IPS-18c (cell line): ENCODE measurements around the gene POU2F1.

ENCODE experiments used
- H3K4me3 ChIP-seq: 2 replicates; pipeline ENCODE4 v1.7.0; 2013; ENCODE audit warnings: low read depth, mild to moderate bottlenecking, low read length, moderate library complexity; ENCODE audit not compliant: insufficient read depth
- H3K9me3 ChIP-seq: one replicate; pipeline ENCODE4 v1.6.1; 2013; ENCODE audit warnings: mild to moderate bottlenecking, low read length, moderate library complexity; ENCODE audit not compliant: control insufficient read depth, insufficient read depth

The POU2F1 gene

DNA sequence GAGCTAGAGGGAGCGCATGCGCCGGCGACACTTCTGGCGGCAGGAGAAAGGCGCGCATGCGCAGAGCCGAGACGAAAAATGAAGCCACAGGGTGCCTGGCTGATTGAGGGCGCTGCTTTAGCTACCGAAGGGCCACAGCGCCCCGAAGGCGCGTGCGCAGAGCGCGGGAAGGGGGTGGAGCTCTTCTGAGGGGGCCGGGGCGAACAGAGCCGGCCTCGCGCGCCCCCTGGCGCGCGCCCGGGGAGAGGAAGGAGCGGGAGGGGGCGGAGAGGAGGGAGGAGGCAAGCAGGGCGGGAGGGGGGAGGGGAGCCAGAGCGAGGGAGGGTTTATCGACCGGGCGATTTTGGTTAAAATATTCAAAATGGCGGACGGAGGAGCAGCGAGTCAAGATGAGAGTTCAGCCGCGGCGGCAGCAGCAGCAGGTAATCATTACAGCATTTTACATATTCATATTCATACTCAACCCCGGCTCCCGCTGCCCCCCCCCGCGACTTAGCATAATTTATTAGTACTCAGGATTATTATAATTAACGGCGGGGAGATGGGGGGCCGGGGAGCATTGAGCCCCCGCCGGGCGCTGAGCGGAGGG lies at the start of gene POU2F1:
Gene POU2F1, plus strand, starts transcription at position 350 of the 589 bp plus-strand sequence. Its CDS starts 12 bp downstream, at position 362.
- H3K9me3 ChIP-seq = no peaks in the 10 kb centered on the region
- H3K4me3 ChIP-seq = peak within 1 kb of the TSS; percentile 79

DNA sequence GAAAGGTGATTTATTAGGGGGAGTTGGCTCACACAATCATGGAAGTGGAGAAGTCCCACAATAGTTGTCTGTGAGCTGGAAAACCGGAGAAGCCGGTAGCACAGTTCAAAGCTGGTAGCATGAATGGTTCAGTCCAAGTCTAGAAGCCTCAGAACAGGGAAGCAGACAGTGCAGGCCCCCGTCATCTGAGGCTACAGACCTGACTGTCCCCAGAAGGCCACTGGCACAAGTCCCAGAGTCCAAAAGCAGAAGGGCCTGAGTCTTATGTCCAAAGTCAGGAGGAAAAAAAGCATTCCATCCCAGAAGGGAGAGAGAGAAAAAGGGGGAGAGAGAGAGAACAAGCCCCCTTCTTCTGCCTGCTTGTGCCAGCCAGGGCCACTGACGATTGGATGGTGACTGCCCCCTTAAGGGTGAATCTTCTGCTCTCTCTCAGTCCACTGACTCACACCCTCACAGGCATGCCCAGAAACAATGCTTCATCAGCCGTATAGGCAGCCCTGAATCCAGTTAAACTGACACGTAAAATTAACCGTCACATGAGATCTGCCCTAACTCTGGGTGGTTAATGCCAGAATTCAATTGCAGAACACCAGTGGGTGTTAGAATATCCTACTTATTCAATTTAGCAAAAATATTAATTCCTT lies 49.3 kb upstream of the POU2F1 start:
- no peak overlapping the region for H3K4me3 ChIP-seq
- H3K9me3 ChIP-seq = no peaks in the 10 kb centered on the region

DNA sequence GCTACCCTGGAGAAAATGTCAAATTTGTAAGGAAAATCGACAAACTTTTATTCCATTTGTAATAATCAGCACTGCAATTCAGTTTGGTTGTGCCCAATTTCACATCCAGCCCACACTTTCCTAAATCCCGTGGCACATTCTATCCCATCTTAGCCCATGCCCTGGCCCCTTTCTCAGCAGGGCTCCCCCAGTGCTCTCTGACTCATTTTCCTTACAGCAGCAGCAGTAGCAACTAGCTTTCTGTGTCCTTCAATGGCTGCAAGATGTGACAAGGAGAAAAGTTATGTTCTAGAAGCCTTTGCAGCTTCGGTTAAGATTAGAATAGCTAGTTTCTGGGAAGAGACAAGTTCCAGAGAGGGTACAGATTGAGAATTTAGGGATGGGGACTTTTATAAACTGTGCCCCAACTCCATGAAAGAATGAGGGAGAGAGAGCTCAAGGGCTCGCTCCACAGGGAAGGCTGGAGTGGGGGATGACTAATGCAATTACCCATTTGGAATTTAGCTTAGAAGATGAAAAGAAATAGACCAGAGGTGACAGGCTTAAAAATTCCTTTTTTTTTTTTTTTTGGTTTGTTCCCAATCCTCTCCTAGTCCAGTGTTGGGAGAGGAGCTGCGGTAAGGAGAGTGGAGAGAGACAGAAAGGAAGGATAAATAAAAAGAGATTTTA lies 47.0 kb upstream of the POU2F1 start:
- Histone ChIP-seq H3K4me3 (no peak overlapping the region), H3K9me3 (no peaks in the 10 kb centered on the region)

DNA sequence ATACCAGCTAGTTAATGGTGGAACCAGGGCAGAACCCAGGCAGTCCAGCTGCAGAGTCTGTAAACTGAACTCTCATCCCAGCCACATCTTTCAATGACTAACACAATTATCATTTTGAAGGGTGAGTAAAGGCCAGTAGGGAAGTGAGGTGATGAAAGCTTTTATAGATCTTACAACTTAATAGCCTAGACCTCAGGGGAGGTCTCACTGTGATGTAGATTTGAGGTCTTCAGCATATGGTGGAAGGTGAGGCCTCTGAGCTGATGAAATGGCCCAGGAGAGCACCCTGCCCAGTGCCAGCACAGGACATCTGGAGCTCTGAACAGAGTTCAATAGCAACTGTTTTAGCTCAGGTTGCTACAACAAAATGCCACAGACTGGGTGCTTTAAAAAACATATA lies 44.8 kb upstream of the POU2F1 start:
- Histone ChIP-seq H3K9me3 (no peaks in the 10 kb centered on the region), H3K4me3 (no peak overlapping the region)

DNA sequence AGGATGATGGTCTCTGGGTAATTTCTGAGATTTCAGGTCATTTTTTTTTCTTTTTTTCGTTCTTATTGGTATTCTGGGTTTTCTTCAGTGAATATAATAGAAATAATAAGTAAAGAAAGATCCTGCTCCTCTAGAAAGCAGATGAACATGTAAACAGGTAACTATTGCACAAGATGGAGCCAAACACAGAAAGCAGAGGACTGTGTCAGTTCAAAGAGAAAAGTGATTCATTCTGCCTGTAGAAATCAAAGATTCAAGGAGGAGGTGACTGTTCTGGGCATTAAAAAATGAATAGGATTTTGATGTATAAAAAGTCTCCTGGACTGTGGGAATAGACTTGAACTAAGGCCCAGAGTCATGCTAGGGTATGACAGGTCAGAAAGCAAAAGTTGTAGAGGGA lies 41.9 kb upstream of the POU2F1 start:
- no peak overlapping the region for H3K4me3 ChIP-seq
- H3K9me3 ChIP-seq = no peaks in the 10 kb centered on the region

DNA sequence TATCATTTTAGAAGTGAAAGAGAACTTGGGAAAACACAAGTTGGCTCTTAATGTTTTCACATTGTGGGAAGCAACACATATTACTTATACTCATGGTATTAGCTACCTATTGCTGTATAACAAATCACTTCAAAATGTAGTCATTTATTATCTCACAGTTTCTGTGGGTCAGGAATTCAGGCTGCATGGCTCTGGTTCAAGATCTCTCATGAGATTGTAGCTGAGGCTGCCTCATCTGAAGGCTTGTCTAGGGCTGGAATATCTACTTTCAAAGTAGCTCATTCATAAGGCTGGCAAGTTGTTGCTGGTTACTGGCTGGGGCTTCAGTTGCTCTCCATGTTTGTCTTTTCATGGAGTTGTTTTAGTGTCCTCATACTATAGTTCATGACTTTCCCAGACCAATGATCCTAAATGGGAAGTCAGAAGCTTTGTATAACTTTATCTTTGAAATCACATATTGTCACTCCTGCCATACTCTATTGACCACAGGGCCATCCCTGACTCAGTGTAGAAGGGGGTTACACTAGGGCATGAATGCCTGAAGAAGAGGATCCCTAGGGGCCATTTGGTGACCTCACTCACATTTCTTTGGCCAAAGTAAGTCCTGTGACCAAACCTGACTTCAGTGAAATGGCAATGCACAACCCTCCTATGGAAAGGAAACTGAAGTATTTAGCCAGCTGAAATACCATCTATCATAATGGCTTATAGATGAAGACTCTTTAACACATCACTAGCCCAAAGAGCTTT lies 37.9 kb upstream of the POU2F1 start:
- H3K4me3 ChIP-seq = no peak overlapping the region
- no peaks in the 10 kb centered on the region for H3K9me3 ChIP-seq

DNA sequence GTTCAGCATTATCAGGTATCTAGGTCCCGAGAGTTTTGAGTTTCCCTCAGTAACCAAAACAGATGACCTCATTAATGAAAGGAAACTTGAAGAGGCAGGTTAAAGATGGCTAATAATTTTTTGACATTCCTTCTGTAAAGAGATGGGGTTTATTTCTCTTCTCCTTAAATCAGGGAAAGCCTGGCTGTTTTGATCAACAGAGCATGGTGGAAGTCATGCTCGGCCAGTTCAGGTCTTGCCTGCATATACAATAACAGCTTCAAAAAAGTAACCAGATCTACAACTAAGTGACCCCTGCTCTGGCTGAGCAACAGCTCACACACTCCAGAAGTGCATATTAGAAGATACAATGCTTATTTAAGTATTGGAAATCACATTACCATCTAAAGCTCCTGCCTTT lies 36.6 kb upstream of the POU2F1 start:
- Histone ChIP-seq H3K9me3 (no peaks in the 10 kb centered on the region), H3K4me3 (no peak overlapping the region)

DNA sequence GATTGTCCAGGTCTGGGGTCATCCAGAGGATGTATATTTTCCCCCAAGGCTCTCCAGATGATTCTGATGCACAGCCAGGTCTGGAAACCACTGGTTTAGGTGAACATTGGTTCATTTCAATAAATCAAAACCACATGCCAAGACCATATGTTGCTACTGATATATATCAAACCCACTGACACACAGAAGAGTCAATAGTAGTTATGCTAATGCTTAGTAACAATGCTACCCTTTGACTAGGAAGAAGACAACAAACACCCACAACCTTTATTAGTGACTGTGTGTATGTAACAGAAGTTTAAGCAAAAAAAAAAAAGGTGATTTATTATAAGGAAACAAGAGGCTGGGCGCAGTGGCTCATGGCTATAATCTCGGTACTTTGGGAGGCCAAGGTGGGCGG lies 35.6 kb upstream of the POU2F1 start:
- Histone ChIP-seq H3K9me3 (no peaks in the 10 kb centered on the region), H3K4me3 (no peak overlapping the region)

DNA sequence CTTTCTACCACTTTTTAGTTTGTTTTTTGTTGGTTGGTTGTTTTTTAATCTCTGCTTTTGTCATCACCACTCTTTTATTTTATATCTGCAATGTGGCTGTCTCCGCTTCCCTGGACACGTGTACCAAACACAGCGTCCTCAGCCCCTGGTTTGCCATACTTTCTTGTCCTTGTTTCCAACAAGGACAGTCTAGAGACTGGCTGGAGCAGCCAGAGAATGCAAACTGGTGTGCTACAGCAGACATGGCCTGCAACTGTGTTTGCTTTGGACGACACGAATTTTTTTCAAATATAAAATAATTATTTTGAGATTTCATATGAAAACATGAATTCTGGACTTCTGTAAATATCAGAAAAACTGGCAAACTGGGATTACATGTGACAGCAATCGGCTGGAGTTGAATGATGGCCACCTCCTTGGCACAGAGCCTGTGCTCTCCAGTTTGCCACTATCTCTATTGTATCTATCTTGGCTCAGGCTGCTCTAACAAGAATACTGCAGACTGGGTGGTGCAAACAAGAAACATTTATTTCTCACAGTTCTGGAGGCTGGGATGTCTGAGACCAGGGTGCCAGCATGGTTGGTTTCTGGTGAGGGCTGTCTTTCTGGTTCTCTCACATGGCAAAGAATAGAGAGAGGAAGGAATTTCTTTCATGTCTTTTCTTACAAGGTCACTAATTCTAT lies 34.6 kb upstream of the POU2F1 start:
- H3K9me3 ChIP-seq = no peaks in the 10 kb centered on the region

DNA sequence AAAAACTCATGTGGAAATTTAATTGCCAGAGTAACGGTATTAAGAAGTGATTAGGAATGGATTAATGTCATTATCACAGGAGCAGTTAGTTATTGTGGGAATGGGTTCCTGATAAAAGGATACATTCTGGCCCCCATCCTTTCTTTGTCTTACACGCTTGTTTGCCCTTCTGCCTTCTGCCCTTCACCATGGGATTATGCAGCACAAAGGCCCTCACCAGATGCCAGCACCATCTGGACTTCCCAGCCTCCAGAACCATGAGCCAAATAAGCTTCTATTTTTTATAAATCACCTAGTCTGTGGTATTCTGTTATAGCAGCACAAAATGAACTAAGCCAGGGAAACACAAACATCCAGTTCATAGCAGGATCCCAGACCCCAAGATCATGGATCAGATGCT lies 33.9 kb upstream of the POU2F1 start:
- Histone ChIP-seq H3K9me3 (no peaks in the 10 kb centered on the region), H3K4me3 (no peak overlapping the region)

More for the DNA sequence above, 34.6 kb upstream of the POU2F1 start:
- H3K4me3 ChIP-seq = no peak overlapping the region

DNA sequence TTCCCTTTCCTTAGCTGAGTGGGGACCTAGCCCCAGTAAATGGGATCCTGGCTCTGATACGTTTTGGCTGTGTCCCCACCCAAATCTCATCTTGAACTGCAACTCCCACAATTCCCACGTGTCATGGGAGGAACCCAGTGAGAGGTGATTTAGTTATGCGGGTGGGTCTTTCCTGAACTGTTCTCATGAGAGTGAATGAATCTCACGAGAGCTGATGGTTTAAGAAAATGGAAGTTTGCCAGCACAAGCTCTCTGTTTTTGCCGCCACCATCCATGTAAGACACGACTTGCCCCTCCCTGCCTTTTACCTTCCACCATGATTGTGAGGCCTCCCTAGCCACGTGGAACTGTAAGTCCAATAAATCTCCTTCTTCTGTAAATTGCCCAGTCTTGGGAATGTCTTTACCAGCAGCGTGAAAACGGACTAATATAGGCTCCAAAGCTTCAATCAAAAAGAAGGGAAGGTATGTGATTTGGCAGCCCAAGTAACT lies 29.9 kb upstream of the POU2F1 start:
- Histone ChIP-seq H3K9me3 (no peaks in the 10 kb centered on the region), H3K4me3 (no peak overlapping the region)

DNA sequence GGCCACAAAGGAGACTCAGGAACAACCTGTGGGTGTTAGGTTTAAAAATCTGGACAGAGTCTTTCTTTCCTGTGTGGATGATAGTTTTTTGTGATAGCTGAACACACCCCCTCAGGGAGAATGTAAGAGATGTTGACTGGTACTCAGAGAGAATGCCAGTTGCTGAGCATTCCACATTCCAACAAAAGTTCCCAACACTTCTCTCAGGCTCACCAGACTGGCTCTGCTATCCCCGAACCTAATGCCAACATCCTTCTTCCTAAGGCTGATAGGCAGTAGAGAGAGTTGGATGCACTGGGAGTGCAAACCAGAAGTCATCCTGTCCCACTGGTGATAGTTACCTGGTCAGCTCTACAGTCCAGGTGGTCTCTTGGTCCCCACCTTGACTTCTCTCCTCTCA lies 28.7 kb upstream of the POU2F1 start:
- H3K4me3 ChIP-seq = no peak overlapping the region
- no peaks in the 10 kb centered on the region for H3K9me3 ChIP-seq

DNA sequence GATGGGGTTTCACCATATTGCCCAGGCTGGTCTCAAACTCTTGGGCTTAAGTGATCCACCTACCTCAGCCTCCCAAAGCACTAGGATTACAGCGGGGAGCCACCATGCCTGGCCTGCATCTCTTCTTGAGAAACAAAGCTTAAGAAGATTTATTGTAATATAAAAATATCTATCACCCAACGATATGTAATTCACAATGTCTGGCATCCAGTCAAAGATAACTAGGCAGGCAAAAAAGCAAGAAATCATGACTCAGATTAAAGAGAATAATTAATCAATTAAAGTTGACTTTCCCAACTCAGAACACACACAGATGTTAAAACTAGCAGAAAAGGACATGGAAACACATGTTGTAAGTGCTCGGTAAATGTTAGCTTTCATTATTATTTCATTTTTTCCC lies 26.5 kb upstream of the POU2F1 start:
- H3K9me3 ChIP-seq = no peaks in the 10 kb centered on the region
- H3K4me3 ChIP-seq = no peak overlapping the region

DNA sequence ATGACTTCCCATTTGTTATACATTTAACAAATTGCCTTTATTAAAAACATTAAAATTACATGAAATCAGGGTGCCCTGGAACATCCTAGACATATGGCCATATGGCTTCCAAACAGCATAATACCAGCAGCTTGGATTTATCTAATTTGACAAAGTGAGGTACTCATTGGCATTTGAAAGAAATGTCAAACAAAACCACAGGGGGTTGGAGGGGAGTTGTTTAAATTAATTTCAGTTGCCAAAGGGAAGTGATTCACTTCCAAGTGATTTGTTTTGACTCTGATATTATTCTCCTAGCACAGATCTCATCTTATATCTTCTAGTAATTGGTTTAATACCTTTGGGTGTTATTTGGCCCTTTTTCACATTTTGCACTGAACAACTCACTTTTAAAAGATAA lies 24.5 kb upstream of the POU2F1 start:
- no peak overlapping the region for H3K4me3 ChIP-seq
- no peaks in the 10 kb centered on the region for H3K9me3 ChIP-seq

DNA sequence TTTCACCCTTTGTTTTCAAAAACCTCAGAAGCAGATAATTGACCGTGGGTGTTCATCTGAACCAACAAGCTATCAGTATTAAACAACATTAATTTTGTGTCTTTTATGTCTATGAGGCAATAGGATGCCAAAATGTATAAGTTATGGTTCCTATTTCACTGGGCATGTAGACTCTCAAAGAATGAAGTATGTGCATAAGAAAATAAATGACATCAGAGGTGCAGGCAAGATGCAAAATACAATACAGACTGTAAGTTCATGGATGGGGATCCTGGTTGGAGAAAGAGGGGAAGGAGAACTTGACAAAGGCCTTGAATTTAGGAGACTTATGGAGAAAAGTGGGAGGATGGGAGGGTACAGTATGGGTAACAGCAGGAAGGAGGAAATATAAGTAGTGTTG lies 23.4 kb upstream of the POU2F1 start:
- Histone ChIP-seq H3K9me3 (no peaks in the 10 kb centered on the region), H3K4me3 (no peak overlapping the region)

DNA sequence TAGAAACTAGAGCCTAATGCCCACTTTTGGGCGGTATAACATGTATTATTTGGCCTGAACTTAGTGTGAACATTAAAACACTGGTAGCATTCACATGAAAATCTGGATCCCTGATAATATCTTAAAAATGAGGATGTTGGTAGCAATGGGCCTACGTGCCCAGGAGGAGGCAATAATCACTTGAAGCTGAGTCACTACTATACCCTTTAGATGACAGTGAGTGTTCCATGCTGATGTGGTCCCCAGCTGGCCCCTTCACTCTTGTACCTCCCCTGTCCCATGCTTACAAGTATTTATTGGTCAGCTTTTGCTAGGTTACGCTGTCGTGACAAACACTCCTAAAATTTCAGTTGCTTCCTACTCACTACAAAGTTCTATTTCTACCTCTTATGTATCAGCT lies 23.0 kb upstream of the POU2F1 start:
- H3K9me3 ChIP-seq = no peaks in the 10 kb centered on the region

DNA sequence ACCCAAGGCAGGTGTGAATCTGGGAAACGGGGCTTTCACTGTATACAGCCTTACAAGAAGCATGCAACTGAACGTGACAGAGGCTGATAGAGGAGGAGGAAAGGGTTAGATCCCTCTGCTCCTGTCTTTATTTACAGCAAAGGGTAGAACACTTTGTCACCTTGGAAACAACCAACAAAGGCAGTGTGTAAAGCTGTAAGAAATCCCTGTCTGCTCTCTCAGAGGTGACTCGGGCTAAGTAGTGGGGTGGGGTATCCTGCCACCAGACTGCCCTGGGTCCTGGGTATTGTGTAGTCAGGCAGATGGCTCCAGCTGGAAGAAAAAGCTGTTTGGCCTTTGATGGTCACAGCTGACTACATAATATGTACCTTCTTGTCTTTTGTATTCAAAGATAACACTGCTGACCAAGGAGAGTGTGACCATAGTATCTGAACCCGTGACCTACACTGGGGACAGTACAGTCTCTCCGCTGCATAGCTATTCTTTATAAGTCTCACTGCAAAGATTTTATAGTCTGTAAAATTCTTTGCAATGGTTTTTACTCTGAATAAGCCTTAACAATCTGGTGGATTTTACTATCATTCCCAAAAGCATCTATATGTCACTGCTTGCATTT lies 22.1 kb upstream of the POU2F1 start:
- H3K4me3 ChIP-seq = no peak overlapping the region
- no peaks in the 10 kb centered on the region for H3K9me3 ChIP-seq

More for the DNA sequence above, 23.0 kb upstream of the POU2F1 start:
- H3K4me3 ChIP-seq = no peak overlapping the region
